GM19025 (cell line): Measurements from ENCODE around the gene DMRTC2.

Experiments
- ATAC-seq: cut with Tn5 transposase; IDR thresholded peaks from one replicate; pipeline ENCODE4 v1.9.1; 2021; ENCODE audit warnings: mild to moderate bottlenecking, low read depth, moderate library complexity; ENCODE audit not compliant: unreplicated experiment

Gene DMRTC2

DNA sequence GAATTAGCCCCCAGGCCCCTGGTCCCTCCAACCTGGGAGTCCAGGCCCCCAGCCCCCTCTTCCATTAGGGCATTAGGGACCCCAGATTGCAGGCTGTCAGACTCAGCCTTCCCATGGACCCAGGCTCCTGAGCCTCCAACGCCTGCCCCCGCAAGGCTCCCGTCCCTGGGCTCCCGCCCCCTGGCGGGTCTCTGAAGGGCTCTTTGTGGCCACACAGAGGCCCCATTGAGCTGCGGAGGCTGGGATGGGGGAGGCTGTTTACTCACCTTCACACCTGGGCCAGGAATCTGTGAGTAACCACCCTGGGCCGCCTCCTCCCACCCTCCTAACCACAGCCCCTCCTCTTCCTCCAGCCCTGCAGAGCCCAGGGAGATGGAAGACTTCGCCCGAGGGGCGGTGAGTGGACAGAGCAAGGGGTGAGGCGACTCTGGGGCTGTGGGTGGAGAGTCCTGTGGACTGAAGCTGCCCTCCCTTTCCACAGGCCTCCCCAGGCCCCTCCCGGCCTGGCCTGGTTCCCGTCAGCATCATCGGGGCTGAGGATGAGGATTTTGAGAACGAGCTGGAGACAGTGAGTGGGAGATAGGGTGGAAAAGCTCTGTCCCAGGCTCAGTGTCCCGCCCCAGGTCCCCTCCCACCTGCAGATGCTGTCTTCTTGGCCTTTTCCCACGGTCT lies 43.0 kb downstream of the DMRTC2 start:
- no peak for ATAC-seq

DNA sequence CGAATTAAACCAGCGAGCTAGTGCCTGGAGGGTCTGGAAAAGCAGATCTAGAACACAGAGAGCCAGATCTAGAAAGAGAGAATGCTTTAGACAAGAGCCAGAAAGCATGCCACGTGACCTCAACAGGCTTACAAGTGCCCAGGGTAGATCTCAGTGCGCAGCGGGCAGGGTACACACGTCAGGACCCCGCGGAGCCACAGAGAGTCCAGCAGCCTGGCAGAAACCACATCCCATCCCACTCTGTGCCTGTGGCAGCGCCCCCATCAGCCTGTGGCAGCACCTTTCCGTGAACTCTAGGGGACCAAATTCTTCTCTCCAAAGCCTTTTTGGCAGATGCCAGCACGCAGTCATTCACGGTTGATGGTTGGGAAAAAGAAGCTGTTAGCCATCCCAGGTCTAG lies 44.1 kb downstream of the DMRTC2 start:
- no peak for ATAC-seq

DNA sequence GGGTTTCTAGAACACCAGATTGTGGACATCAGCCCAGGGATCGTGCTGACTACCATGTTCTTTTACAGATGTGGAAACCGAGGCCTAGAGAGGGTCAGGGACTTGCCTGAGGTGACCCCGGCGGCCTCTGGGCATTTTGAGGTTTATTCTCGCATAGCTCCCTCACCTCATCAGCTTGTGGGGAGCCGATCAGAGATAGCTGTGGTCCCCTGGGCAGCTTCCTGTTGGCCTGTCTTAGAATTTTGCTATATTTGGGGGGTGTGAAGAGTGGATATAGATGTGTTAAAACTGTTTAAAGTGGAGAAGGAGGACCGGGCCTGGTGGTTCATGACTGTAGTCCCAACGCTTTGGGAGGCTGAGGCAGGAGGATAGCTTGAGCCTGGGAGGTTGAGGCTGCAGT lies 45.1 kb downstream of the DMRTC2 start:
- ATAC-seq = no peak

DNA sequence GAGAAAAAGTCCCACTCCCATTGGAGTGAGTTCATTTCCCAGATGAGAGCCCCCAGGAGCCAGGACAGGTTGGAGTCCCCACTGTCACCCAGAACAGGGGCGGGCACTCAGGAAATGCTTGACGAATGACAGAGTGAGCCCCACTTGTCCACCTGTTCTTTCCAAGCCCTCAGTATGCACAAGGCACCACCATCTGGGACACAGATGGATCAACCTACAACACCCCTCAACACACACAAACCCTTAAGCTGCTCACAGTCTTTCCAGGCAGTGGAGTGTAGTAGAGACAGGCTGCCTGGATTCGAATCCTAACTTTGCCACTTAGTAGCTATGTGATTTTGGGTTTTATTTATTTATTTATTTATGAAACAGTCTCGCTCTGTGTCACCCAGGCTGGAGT lies 46.1 kb downstream of the DMRTC2 start:
- no peak for ATAC-seq

DNA sequence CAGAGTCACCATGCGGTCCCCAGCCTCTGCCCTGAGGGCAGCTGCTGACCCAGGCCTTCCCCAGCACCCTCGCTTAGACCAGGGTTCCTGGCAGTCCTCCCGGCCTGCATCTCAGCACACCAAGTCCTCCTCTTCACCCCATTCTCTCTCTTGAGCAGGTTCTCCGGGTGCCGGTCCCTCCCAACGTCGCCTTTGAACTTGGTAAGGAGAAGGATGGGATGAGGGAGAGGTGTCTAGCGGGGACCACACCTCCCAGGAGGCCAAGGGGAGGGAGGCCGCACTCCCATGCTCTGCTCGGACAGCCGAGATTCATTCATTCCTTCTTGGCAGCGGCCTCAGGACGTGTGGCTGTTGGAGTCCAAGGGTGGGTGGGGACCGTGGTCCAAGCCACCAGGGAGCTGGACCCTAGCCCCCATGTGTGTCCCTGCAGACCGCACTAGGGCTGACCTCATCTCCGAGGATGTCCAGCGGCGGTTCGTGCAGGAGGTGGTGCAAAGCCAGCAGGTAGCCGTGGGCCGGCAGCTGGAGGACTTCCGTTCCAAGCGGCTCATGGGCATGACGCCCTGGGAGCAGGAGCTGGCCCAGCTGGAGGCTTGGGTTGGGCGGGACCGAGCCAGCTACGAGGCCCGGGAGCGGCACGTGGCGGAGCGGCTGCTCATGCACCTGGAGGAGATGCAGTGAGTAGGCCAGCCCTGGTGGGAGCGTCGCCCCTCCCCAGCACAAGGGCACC lies 47.5 kb downstream of the DMRTC2 start:
- no peak for ATAC-seq

DNA sequence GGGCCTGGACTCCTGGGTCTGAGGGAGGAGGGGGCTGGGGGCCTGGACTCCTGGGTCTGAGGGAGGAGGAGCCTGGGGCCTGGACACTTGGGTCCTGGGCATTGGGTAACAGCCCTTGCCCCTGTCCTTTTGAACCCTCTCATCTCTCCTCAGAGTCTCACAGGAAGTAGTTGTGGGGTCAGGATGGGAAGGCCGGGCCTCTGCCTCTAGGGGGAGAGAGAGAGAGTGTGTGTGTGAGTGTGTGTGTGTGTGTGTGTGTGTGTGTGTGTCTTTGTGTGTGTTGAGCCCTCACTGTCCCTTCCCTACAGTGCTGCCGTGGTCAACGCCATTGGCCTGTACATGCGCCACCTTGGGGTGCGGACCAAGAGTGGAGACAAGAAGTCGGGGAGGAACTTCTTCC lies 49.1 kb downstream of the DMRTC2 start:
- no peak for ATAC-seq

DNA sequence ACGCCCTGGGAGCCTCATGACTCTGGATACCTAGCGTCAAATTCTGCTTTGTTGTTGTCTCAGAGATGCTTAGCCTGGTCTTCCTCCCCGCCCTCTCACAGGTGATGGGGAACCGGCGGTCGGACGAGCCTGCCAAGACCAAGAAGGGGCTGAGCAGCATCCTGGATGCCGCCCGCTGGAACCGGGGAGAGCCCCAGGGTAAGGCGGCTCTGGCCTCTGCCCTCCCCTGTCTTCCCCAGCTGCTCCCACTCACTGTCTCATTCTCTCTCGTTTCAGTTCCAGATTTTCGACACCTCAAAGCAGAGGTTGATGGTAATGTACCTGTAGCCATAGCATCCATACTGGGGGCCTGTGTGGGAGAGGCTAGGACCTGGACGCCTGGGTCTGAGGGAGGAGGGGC lies 49.5 kb downstream of the DMRTC2 start:
- ATAC-seq = no peak

DNA sequence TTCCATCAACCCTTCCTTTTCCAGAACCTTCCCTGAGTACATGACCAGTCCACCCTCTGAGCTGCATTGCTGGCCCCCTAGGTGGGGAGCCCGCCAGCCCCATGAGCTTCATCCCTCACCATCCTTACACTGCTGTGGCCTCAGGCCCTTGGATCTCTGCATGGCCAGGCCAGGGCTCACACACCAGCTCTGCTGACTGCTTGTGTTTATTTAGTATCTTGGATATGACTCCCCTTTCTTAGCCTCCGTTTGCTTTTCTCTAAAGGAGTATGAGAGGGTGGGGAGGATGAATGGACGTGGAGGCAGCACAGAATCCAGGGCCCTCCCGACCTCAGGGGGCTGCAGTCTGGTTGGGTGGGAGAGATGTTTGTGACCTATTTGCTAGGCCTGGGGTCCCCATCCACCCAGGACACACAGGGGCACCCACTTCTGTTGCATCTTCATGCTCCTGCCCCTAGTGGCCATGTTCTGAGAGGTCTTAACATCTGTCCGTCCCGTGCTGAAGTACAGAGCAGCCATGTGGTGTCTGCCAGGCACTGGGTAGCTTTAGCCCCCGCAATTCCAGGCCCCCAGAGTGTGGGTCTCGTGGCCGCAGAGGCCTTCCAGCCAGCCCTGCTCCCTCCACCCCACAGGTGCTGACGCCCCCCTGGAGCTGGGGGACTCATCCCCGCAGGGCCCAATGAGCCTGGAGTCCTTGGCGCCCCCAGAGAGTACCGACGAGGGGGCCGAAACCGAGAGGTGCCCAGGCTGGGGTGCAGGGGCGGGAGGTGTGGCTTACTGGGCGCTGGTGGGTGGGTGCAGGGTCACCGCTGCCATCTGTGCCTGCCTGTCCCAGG lies 51.1 kb downstream of the DMRTC2 start:
- ATAC-seq = no peak

DNA sequence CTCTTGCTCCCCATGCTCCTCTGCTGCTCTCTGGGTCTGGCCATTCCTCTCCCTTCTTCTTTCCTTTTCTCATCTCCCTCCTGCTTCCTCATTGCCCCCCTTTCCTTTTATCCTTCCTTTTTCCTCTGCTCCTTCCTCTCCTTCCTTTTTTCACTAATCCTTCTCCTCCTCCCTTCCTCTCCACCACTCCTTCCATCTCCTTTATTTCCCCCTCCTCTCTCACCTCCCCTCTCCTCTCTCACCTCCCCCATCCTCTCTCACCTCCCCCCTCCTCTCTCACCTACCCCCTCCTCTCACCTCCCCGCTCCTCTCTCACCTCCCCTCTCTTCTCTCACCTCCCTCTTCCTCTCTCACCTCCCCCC lies 51.7 kb downstream of the DMRTC2 start:
- no peak for ATAC-seq

DNA sequence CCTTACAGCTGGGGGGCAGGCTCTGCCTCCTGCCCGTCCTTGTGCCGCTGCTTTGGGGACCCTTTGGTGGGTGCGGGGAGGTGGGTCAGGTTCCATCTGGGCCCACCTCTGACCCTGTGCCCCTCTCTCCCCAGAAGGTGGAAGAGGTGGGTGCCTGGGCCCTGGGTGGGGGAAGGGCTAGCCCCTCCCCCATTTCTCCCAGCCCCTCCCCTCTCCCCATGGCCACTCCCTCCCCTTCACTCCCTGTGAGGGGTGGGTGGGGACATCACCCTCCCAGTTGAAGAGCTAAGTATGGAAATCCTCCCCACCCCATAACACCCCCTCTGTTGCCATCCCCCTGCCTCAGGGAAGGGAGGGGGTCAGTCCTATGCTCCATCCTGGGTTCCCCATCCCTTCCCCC lies 52.3 kb downstream of the DMRTC2 start:
- ATAC-seq = no peak

DNA sequence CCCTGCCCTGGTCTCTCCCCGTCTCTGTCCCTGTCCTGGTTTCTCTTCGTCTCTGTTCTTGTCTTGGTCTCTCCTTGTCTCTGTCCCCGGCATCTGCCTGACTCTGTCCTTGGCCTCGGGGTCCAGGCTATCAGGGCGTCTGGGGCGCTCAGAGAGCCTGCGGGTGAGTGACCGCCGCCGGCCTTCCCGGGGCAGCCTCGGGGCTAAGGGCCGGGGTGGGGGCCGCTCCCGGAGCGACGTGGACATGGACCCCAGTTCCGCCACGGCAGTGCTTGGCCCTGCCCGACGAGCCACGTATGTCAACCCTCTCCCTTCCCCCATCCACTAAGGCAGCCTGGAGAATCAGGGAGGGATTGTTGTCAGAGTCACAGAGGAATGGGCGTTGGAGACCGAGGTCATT lies 53.0 kb downstream of the DMRTC2 start:
- no peak for ATAC-seq

DNA sequence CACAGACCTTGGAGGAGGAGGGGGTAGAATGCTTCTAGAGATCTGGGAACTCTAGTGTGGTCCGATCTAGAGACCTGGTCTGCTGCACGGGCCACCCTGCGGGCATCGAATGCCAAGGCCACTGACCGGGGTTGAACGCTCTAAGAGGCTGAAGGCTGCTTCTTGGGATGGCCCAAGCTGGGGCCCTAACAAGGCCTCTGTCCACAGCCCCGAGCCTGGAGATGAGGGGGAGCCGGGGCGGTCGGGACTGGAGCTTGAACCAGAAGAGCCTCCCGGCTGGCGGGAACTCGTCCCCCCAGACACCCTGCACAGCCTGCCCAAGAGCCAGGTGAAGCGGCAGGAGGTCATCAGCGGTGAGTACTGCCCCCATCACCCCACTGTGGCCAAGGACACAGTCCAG lies 53.4 kb downstream of the DMRTC2 start:
- ATAC-seq = no peak
